ENCODE results near the gene STAT1.
"Not testable (repeated sequence)": the region's sequence is repeated elsewhere in the genome, so short reads cannot be mapped to it uniquely, and the experiment has no call there.

The STAT1 gene

GRCh38 chr2:190964170-190964795, 49.7 kb downstream of the STAT1 start:
- no peak for TF ChIP-seq Cebpa-rat (IDR thresholded peaks at IDR 0.05)
- Histone ChIP-seq H3K9ac (peak overlapping the region in 1 of 11 experiments; percentile 6; a peak in 1 of 22 replicates), H3K9me3 (replicated peaks in 1 of 11) (no peaks in the 10 kb centered on the region), H3K4me3 (no peak overlapping the region), H3K4me1 (peaks cover 23 to 84% (median 73%) of the 10 kb centered on the region in 10 experiments), H3K27me3 (no peaks in the 10 kb centered on the region), H3K4me2 (peak overlapping the region in 8 of 11 experiments; percentile 5 to 63 (median 44); a peak in 15 of 22 replicates), H3K36me3 (peaks cover 29 to 93% (median 58%) of the 10 kb centered on the region in 11 experiments; a peak in 21 of 22 replicates), H3K27ac (peak overlapping the region in 6 of 11 experiments; percentile 7 to 73 (median 30); a peak in 10 of 22 replicates), H4K20me1 (no peaks in the 10 kb centered on the region; a peak in 1 of 22 replicates)

DNA sequence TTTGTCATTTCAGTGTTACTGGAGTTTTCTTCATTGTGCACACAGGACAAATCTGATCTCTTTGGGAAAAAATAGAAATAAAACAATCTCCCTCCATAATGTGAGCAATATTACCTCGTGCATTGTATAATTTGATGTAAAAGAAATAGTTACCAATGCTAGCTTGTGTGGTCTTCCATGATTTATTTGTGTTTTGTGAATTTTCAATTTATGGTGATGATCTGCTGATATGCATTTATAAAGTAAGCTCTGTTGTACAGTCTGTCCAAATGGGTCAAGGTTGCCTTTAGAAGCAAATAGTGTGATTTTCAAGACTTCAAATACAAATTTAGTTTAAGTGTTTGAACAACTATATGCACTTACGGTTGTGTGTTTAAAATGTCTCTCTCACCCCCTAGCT, 50.9 kb downstream of the STAT1 start:
- Histone ChIP-seq H3K4me1 (peaks cover 12 to 72% (median 61%) of the 10 kb centered on the region in 10 experiments), H3K4me3 (no peak overlapping the region), H4K20me1 (no peaks in the 10 kb centered on the region; a peak in 1 of 22 replicates), H3K9ac (no peak overlapping the region), H3K27ac (peak overlapping the region in 4 of 11 experiments; percentile 1 to 76 (median 40); a peak in 6 of 22 replicates), H3K36me3 (peaks cover 26 to 82% (median 49%) of the 10 kb centered on the region in 11 experiments; a peak in 21 of 22 replicates), H3K9me3 (replicated peaks in 1 of 11) (no peaks in the 10 kb centered on the region), H3K27me3 (no peaks in the 10 kb centered on the region), H3K4me2 (peak overlapping the region in 8 of 11 experiments; percentile 39 to 86 (median 62); a peak in 12 of 22 replicates)
- no peak for TF ChIP-seq Cebpa-rat (IDR thresholded peaks at IDR 0.05)

- peak overlapping the region in 5 of 11 experiments; percentile 8 to 57 (median 22); a peak in 7 of 22 replicates for H3K9ac ChIP-seq
- peak overlapping the region in 8 of 11 experiments; percentile 55 to 76 (median 66); a peak in 16 of 22 replicates for H3K27ac ChIP-seq
- TF ChIP-seq Cebpa-rat (IDR thresholded peaks at IDR 0.05) = peak in 2 of 11 experiments; percentile 11 to 22; a peak in 1 of 22 replicates
Measured at GRCh38 chr2:190961918-190962487, 52.0 kb downstream of the STAT1 start.

GRCh38 chr2:190961117-190961516, 52.9 kb downstream of the STAT1 start:
- H4K20me1 ChIP-seq; H3K27me3 ChIP-seq; H3K9me3 ChIP-seq (replicated peaks in 1 of 11); H3K9ac ChIP-seq; H3K4me3 ChIP-seq: not testable (repeated sequence)
- H3K4me1 ChIP-seq = peaks cover 12 to 52% (median 42%) of the 10 kb centered on the region in 10 experiments
- peaks cover 26 to 75% (median 48%) of the 10 kb centered on the region in 11 experiments; a peak in 21 of 22 replicates for H3K36me3 ChIP-seq
- H3K4me2 ChIP-seq = peak overlapping the region in 4 of 11 experiments; percentile 17 to 86 (median 66); a peak in 4 of 22 replicates
- H3K27ac ChIP-seq = peak overlapping the region in 7 of 11 experiments; percentile 60 to 76 (median 68); a peak in 13 of 22 replicates

More at GRCh38 chr2:190961918-190962487, 52.0 kb downstream of the STAT1 start:
- Histone ChIP-seq H3K4me1 (peaks cover 12 to 61% (median 50%) of the 10 kb centered on the region in 10 experiments), H3K9me3 (replicated peaks in 1 of 11) (no peaks in the 10 kb centered on the region), H4K20me1 (no peaks in the 10 kb centered on the region; a peak in 1 of 22 replicates), H3K4me3 (no peak overlapping the region; a peak in 1 of 20 replicates), H3K27me3 (no peaks in the 10 kb centered on the region), H3K4me2 (peak overlapping the region; percentile 14 to 86 (median 61); a peak in 21 of 22 replicates), H3K36me3 (peaks cover 26 to 73% (median 48%) of the 10 kb centered on the region in 11 experiments; a peak in 21 of 22 replicates)

DNA sequence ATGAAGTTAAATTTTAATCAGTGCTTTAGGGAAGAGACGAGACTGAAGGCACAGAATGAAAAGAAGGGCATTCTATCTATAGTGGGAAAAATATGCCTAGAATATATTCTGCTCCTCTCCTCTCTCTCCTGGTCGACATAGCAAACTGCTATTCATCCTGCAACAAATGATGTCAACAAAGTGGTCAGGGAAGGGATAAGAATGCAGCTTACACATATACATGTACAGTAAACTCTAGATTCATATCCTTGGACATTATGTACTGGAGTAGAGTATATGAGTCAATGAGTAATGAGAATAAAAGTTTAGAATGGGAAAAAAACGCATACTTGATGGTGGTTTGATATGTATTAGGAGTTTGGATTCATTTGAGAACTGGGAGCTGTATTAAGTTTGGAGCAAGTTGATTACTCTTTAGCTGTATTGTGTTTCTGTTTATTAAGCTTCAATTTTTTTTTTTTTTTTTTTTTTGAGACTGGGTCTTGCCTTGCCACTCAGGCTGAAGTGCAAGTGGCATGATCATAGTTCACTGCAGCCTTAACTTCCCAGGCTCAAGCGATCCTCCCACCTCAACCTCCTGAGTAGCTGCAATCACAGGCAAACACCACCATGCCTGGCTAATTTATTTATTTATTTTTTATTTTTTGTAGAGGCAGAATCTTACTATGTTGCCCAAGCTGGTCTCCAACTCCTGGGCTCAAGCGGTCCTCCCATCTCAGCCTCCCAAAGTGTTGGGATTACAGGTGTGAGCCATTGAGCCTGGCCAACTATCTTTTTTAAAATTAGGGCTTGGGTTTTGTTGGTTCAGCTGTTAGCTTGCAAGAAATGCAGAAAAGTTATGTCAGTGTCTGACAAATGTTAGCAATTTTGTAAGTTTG, 53.8 kb downstream of the STAT1 start:
- Histone ChIP-seq H3K9ac (no peak overlapping the region), H3K4me2 (no peak overlapping the region), H3K27ac (no peak overlapping the region), H3K27me3 (no peaks in the 10 kb centered on the region), H3K4me3 (no peak overlapping the region), H4K20me1 (no peaks in the 10 kb centered on the region), H3K36me3 (peaks cover 19 to 70% (median 40%) of the 10 kb centered on the region in 11 experiments; a peak in 20 of 22 replicates), H3K4me1 (peaks cover 12 to 43% (median 36%) of the 10 kb centered on the region in 10 experiments), H3K9me3 (replicated peaks in 1 of 11) (peaks cover 9 to 13% (median 11%) of the 10 kb centered on the region in 11 experiments; a peak in 20 of 22 replicates)
- TF ChIP-seq Cebpa-rat (IDR thresholded peaks at IDR 0.05) = no peak

- Histone ChIP-seq H3K4me2 (no peak overlapping the region), H3K36me3 (peaks cover 0 to 25% (median 0%) of the 10 kb centered on the region in 11 experiments; a peak in 6 of 22 replicates), H3K4me3 (no peak overlapping the region), H3K27ac (no peak overlapping the region), H3K27me3 (no peaks in the 10 kb centered on the region), H4K20me1 (no peaks in the 10 kb centered on the region), H3K9me3 (replicated peaks in 1 of 11) (peaks cover 11 to 16% (median 13%) of the 10 kb centered on the region in 11 experiments; a peak in 20 of 22 replicates), H3K4me1 (peaks cover under 1 to 9% (median 7%) of the 10 kb centered on the region in 10 experiments; a peak in 17 of 20 replicates), H3K9ac (no peak overlapping the region)
- TF ChIP-seq Cebpa-rat (IDR thresholded peaks at IDR 0.05) = no peak
Measured at GRCh38 chr2:190953257-190953656, 60.7 kb downstream of the STAT1 start.

GRCh38 chr2:190950566-190950991, 63.4 kb downstream of the STAT1 start:
- Histone ChIP-seq H3K4me2 (no peak overlapping the region), H3K9ac (no peak overlapping the region), H3K4me1 (peaks cover 19 to 35% (median 30%) of the 10 kb centered on the region in 10 experiments), H3K4me3 (no peak overlapping the region), H3K27ac (no peak overlapping the region), H3K36me3 (peaks cover 0 to 12% (median 0%) of the 10 kb centered on the region in 11 experiments; a peak in 5 of 22 replicates), H3K9me3 (replicated peaks in 1 of 11) (peaks cover 0 to 5% (median 4%) of the 10 kb centered on the region in 11 experiments; a peak in 7 of 22 replicates), H4K20me1 (no peaks in the 10 kb centered on the region), H3K27me3 (no peaks in the 10 kb centered on the region)
- TF ChIP-seq Cebpa-rat (IDR thresholded peaks at IDR 0.05) = no peak

- Histone ChIP-seq H3K9me3 (replicated peaks in 1 of 11) (no peaks in the 10 kb centered on the region), H3K4me1 (peaks cover 19 to 37% (median 30%) of the 10 kb centered on the region in 10 experiments), H3K27me3 (no peaks in the 10 kb centered on the region), H3K27ac (peak overlapping the region in 7 of 11 experiments; percentile 37 to 77 (median 76); a peak in 12 of 22 replicates), H3K36me3 (no peaks in the 10 kb centered on the region), H3K4me2 (peak overlapping the region in 7 of 11 experiments; percentile 51 to 92 (median 76); a peak in 11 of 22 replicates), H3K4me3 (no peak overlapping the region), H3K9ac (peak overlapping the region in 2 of 11 experiments; percentile 7 to 43; a peak in 2 of 22 replicates), H4K20me1 (no peaks in the 10 kb centered on the region)
- no peak for TF ChIP-seq Cebpa-rat (IDR thresholded peaks at IDR 0.05)
Measured at GRCh38 chr2:190948671-190949070, 65.3 kb downstream of the STAT1 start.
